Mesendoderm (in vitro differentiated cells): Measurements from ENCODE around the gene BSN.
"Not testable (repeated sequence)": the region's sequence is repeated elsewhere in the genome, so short reads cannot be mapped to it uniquely, and the experiment has no call there.

Source experiments
- DNase-seq: peaks from one replicate; pipeline ENCODE4 v3.0.0; 2013
- H2AK5ac ChIP-seq: 2 replicates; pipeline ENCODE4 v1.6.1; 2013; ENCODE audit warnings: low read length, inconsistent platforms
- H2BK120ac ChIP-seq: 2 replicates; pipeline ENCODE4 v1.6.1; 2013; ENCODE audit warnings: low read depth, mild to moderate bottlenecking, low read length, moderate library complexity, mixed read lengths
- H2BK15ac ChIP-seq: replicated peaks from 2 replicates; pipeline ENCODE4 v1.6.1; 2013; ENCODE audit warnings: low read depth, mild to moderate bottlenecking, moderate library complexity
- H2BK5ac ChIP-seq: 2 replicates; pipeline ENCODE4 v1.6.1; 2013; ENCODE audit warnings: low read length, inconsistent platforms
- H3K18ac ChIP-seq: 2 replicates; pipeline ENCODE4 v1.6.1; 2013; ENCODE audit warnings: mild to moderate bottlenecking, low read length, mixed read lengths
- H3K23ac ChIP-seq: one replicate; pipeline ENCODE4 v1.6.1; 2013; ENCODE audit warnings: low read length
- H3K27ac ChIP-seq: 2 replicates; pipeline ENCODE4 v1.5.1; 2013; ENCODE audit warnings: low read depth, mild to moderate bottlenecking, inconsistent platforms, low read length, moderate library complexity
- H3K27me3 ChIP-seq: 2 replicates; pipeline ENCODE4 v1.6.1; 2013; ENCODE audit warnings: low read length, control low read depth, mild to moderate bottlenecking, inconsistent platforms; ENCODE audit not compliant: insufficient read depth, poor library complexity
- H3K36me3 ChIP-seq: 2 replicates; pipeline ENCODE4 v1.6.1; 2013; ENCODE audit warnings: low read length, inconsistent platforms; ENCODE audit not compliant: control insufficient read depth, insufficient read depth
- H3K4ac ChIP-seq: one replicate; pipeline ENCODE4 v1.6.1; 2013; ENCODE audit warnings: low read depth, mild to moderate bottlenecking, low read length, moderate library complexity
- H3K4me1 ChIP-seq: 2 replicates; pipeline ENCODE4 v1.6.1; 2013; ENCODE audit warnings: low read depth, low read length, inconsistent platforms; ENCODE audit not compliant: control insufficient read depth
- H3K4me2 ChIP-seq: 2 replicates; pipeline ENCODE4 v1.6.1; 2013; ENCODE audit warnings: low read length
- H3K4me3 ChIP-seq: 2 replicates; pipeline ENCODE4 v1.5.1; 2013; ENCODE audit warnings: mild to moderate bottlenecking, low read length
- H3K56ac ChIP-seq: one replicate; pipeline ENCODE4 v1.6.1; 2013; ENCODE audit warnings: low read length
- H3K79me1 ChIP-seq: 2 replicates; pipeline ENCODE4 v1.6.1; 2013; ENCODE audit warnings: low read length, inconsistent platforms
- H3K79me2 ChIP-seq: 2 replicates; pipeline ENCODE4 v1.6.1; 2013; ENCODE audit warnings: mild to moderate bottlenecking, low read length; ENCODE audit not compliant: control insufficient read depth, insufficient read depth
- H3K9ac ChIP-seq: 2 replicates; pipeline ENCODE4 v1.6.1; 2013; ENCODE audit warnings: low read length, inconsistent platforms
- H4K5ac ChIP-seq: one replicate; pipeline ENCODE4 v1.6.1; 2013; ENCODE audit warnings: low read length
- H4K8ac ChIP-seq: one replicate; pipeline ENCODE4 v1.6.1; 2013; ENCODE audit warnings: low read depth, mild to moderate bottlenecking, control low read depth, low read length, moderate library complexity
- whole genome bisulfite sequencing: extraction: QIAGEN DNeasy Blood & Tissue Kit; methylation state at CpG from one replicate; pipeline ENCODE4 v1.1.7; 2013; ENCODE audit warnings: low lambda C conversion rate, missing lambda C conversion rate; ENCODE audit not compliant: insufficient coverage; ENCODE audit errors: extremely low coverage; 5-methylcytosine and 5-hydroxymethylcytosine counted together

The BSN gene

DNA sequence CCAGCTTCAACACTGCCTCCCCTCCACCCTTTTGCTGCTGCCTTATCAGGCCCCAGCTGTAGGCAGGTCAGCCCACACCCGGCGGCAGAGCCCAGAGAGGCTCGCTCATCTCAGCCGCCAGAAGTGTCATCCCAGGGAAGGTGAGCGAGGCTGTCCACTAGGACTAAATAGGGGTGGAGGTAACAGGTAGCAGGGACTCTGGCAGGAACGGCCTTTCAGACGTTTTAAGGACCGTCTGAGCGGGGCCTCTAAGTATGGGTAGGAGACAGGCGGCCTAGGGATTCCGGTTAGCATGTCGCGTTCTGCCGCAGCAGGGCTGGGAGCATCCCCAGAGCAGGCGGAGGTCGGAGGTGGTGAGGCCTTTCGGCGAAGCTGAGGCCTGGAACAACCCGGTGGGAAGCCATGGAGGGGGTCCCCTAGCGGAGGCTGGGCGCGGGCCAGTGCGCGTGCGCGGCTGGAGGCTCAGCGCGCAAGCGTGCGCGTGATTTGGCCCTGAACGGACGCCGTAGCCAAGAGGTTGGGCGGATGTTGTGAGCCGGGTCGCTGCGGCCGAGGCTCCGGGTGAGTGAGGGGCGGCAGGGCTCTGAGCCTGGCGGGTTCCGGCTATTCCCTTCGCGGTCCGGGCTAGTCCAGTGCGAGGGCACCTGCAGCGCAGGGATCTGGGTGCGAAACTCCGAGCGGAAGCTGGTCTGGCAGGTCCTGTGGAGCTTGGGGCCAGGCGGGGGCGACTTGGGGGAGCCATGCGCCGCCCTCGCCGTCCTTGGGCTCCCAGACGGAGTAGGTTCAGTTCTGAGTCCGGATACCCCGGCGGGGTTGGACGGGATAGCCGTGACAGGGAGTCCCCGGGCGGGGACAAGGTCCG lies 135.0 kb downstream of the BSN start, which contains the start of the genes MST1 and RNF123:
Gene MST1 (minus strand): TSS at position 429 of the 862 bp plus-strand sequence. CDS start 783 bp downstream, outside the sequence.
Gene RNF123 (plus strand): TSS at position 512 of the 862 bp plus-strand sequence. CDS start 1,609 bp downstream, outside the sequence.
- no peaks in the 10 kb centered on the region for H3K36me3 ChIP-seq
- H3K56ac ChIP-seq: peak within 1 kb of the TSS; percentile 98
- no peaks in the 10 kb centered on the region for H3K27me3 ChIP-seq
- H3K27ac ChIP-seq: no peak within 1 kb of the TSS
- H3K79me1 ChIP-seq: no peaks in the 10 kb centered on the region
- peak; percentile 97 for DNase-seq
- peak within 1 kb of the TSS; percentile 27 for H3K4me2 ChIP-seq
- H3K23ac ChIP-seq: no peak within 1 kb of the TSS
- H3K4ac ChIP-seq: peak within 1 kb of the TSS; percentile 17
- H2BK15ac ChIP-seq: no peak within 1 kb of the TSS
- H4K5ac ChIP-seq: no peak within 1 kb of the TSS
- WGBS: no CpG with 5 or more reads among the region's 66 CpGs
- no peaks in the 10 kb centered on the region for H3K79me2 ChIP-seq
- H3K4me3 ChIP-seq: peak within 1 kb of the TSS; percentile 75
- H2AK5ac ChIP-seq: no peak within 1 kb of the TSS
- H3K9ac ChIP-seq: peak within 1 kb of the TSS; percentile 91
- H3K4me1 ChIP-seq: no peaks in the 10 kb centered on the region
- H2BK5ac ChIP-seq: no peak within 1 kb of the TSS
- no peak within 1 kb of the TSS for H3K18ac ChIP-seq
- H4K8ac ChIP-seq: no peak within 1 kb of the TSS
- H2BK120ac ChIP-seq: no peak within 1 kb of the TSS

- not testable (repeated sequence) for DNase-seq, H4K5ac ChIP-seq, H2BK5ac ChIP-seq, H4K8ac ChIP-seq, H3K27ac ChIP-seq, H3K79me2 ChIP-seq, H2AK5ac ChIP-seq, H2BK15ac ChIP-seq, H3K27me3 ChIP-seq, H3K79me1 ChIP-seq, H3K36me3 ChIP-seq, H3K23ac ChIP-seq, H2BK120ac ChIP-seq, H3K18ac ChIP-seq, H3K4me1 ChIP-seq
- Histone ChIP-seq H3K9ac (peak overlapping the region; percentile 91), H3K4ac (peak overlapping the region; percentile 17), H3K56ac (peak overlapping the region; percentile 98), H3K4me3 (peak overlapping the region; percentile 75), H3K4me2 (peak overlapping the region; percentile 27)
- WGBS: no CpG with 5 or more reads among the region's 16 CpGs
Measured at GRCh38 chr3:49689908-49690624, 135.8 kb downstream of the BSN start.

GRCh38 chr3:49690856-49691255 lies 136.6 kb downstream of the BSN start:
- not testable (repeated sequence) for DNase-seq, H3K4me2 ChIP-seq, H3K56ac ChIP-seq, H2BK5ac ChIP-seq, H2BK15ac ChIP-seq, H2BK120ac ChIP-seq, H3K27ac ChIP-seq, H3K79me2 ChIP-seq, H3K36me3 ChIP-seq, H3K9ac ChIP-seq, H4K8ac ChIP-seq, H2AK5ac ChIP-seq, H3K4me1 ChIP-seq, H3K23ac ChIP-seq, H4K5ac ChIP-seq, H3K79me1 ChIP-seq, H3K27me3 ChIP-seq, H3K4me3 ChIP-seq, H3K4ac ChIP-seq, H3K18ac ChIP-seq
- no CpG with 5 or more reads among the region's 3 CpGs for WGBS

DNA sequence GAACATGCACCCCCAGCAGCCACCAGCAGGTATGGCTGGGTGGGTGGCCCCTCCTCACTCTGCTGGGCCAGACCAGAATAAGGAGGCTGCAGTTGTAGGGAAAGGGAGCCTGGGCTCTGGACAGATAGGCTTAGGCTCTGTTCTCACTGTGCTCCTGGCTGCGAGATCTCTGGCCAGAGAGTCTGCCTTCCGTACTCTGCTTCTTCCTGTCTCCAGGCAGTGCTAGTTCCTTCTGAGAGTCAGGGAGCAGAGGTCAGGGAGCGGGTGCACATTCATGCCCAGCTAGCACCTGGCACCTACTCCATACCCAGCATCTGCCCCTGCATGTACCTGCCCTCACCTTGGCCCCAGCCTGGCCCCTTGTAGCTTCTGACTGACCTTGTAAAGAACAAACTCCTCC lies 137.2 kb downstream of the BSN start:
- H3K27me3 ChIP-seq, H3K18ac ChIP-seq, H3K4ac ChIP-seq, H3K79me1 ChIP-seq, H3K36me3 ChIP-seq, H3K4me3 ChIP-seq, H3K4me1 ChIP-seq, H3K27ac ChIP-seq, H3K79me2 ChIP-seq, H2BK5ac ChIP-seq, DNase-seq, H3K56ac ChIP-seq, H2BK15ac ChIP-seq, H3K23ac ChIP-seq, H4K8ac ChIP-seq, H2AK5ac ChIP-seq, H2BK120ac ChIP-seq, H3K4me2 ChIP-seq, H3K9ac ChIP-seq, H4K5ac ChIP-seq: not testable (repeated sequence)
- WGBS: no CpG with 5 or more reads among the region's 3 CpGs

GRCh38 chr3:49694409-49695070 lies 140.3 kb downstream of the BSN start:
- not testable (repeated sequence) for H3K4me2 ChIP-seq, H3K79me1 ChIP-seq, H2BK5ac ChIP-seq, H3K36me3 ChIP-seq, H3K27ac ChIP-seq, H3K4me1 ChIP-seq, H3K4me3 ChIP-seq, H3K56ac ChIP-seq, H3K79me2 ChIP-seq, H3K9ac ChIP-seq, H3K4ac ChIP-seq, H3K27me3 ChIP-seq, H3K18ac ChIP-seq, H4K5ac ChIP-seq, H3K23ac ChIP-seq, H2BK15ac ChIP-seq, H2BK120ac ChIP-seq, H2AK5ac ChIP-seq, H4K8ac ChIP-seq
- peak; percentile 67 for DNase-seq
- WGBS: no CpG with 5 or more reads among the region's 6 CpGs
